ENCODE measurements around the gene GRPR. TPM values are rescaled to one million over a fixed set of nuclear protein-coding genes. Genes with fewer than 3 reads are reported as not detected.

The GRPR gene
- total RNA-seq, 4 donors from 2014 or later = 0.63 TPM; not detected in 3

- ATAC-seq (ENCODE audit: low FRiP score) (no peak), DNase-seq (ENCODE audit: low spot score) (no peak)
- no peak for TF ChIP-seq CTCF (IDR thresholded peaks at IDR 0.05)
These were observed 34.3 kb upstream of the GRPR start for GRCh38 chrX:16089086-16089485.

GRCh38 chrX:16096141-16096540 is 27.2 kb upstream of the GRPR start:
- TF ChIP-seq CTCF (IDR thresholded peaks at IDR 0.05) = no peak
- DNase-seq (ENCODE audit: low spot score) (no peak), ATAC-seq (ENCODE audit: low FRiP score) (no peak)

- TF ChIP-seq CTCF (IDR thresholded peaks at IDR 0.05) = no peak
- DNase-seq (ENCODE audit: low spot score) (no peak), ATAC-seq (ENCODE audit: low FRiP score) (no peak)
These were observed 22.7 kb upstream of the GRPR start for GRCh38 chrX:16100673-16101072.

- DNase-seq (ENCODE audit: low spot score) (no peak), ATAC-seq (ENCODE audit: low FRiP score) (no peak)
- no peak for TF ChIP-seq CTCF (IDR thresholded peaks at IDR 0.05)
These were observed 21.8 kb upstream of the GRPR start for GRCh38 chrX:16101581-16101980.

GRCh38 chrX:16103625-16104024 is 19.7 kb upstream of the GRPR start:
- ATAC-seq (ENCODE audit: low FRiP score) (no peak), DNase-seq (ENCODE audit: low spot score) (no peak)
- no peak for TF ChIP-seq CTCF (IDR thresholded peaks at IDR 0.05)

- TF ChIP-seq CTCF (IDR thresholded peaks at IDR 0.05) = no peak
- ATAC-seq (ENCODE audit: low FRiP score) = no peak
These were observed 10.9 kb upstream of the GRPR start for GRCh38 chrX:16112428-16112827.

GRCh38 chrX:16113978-16114565 is 9.3 kb upstream of the GRPR start:
- TF ChIP-seq CTCF (IDR thresholded peaks at IDR 0.05) = no peak
- no peak for DNase-seq (ENCODE audit: low spot score)
- ATAC-seq (ENCODE audit: low FRiP score) = no peak

More at GRCh38 chrX:16112428-16112827, 10.9 kb upstream of the GRPR start:
- no peak for DNase-seq (ENCODE audit: low spot score)

All from omental fat pad (tissue), 4 donors.